Tibial artery (tissue), 4 donors: ENCODE measurements around the gene GAS6.

Experiments
- DNase-seq, 2 donors: peaks; one replicate each; pipeline ENCODE4 v3.0.0-alpha.2; 2019
- H3K27ac ChIP-seq, 2 donors: fragments of 200-600 bp; sonication (generic) in 1 of 2; 1 replicate in 1 of 2; 2 replicates in 1 of 2; pipeline ENCODE4 v1.5.1; 2018 to 2019; ENCODE audit warnings: mild to moderate bottlenecking in 1 of 2
- H3K27me3 ChIP-seq, 2 donors: fragments of 200-600 bp; sonication (generic) in 1 of 2; one replicate each; pipeline versions ENCODE4 v1.5.1 to v1.6.0; 2016 to 2019
- H3K36me3 ChIP-seq, 3 donors: fragments of 200-600 bp; sonication (generic) in 2 of 3; one replicate each; pipeline ENCODE4 v1.5.1; 2016 to 2019; ENCODE audit warnings: mild to moderate bottlenecking in 2 of 3
- H3K4me1 ChIP-seq, 4 donors: fragments of 200-600 bp; sonication (generic) in 2 of 4; 1 replicate in 3 of 4; 2 replicates in 1 of 4; pipeline ENCODE4 v1.5.1; 2016 to 2019
- H3K4me3 ChIP-seq, 2 donors: fragments of 200-600 bp; sonication (generic) in 1 of 2; 1 replicate in 1 of 2; 2 replicates in 1 of 2; pipeline ENCODE4 v1.5.1; 2018 to 2019; ENCODE audit warnings: mild to moderate bottlenecking in 2 of 2
- H3K9me3 ChIP-seq, 3 donors: fragments of 200-600 bp; sonication (generic) in 1 of 3; one replicate each; pipeline ENCODE4 v1.5.1; 2016 to 2019
- CTCF ChIP-seq, 2 experiments: fragments of 200-600 bp in 1 of 2; fragments of 450-650 bp in 1 of 2; IDR thresholded peaks; one replicate each; pipeline ENCODE4 v1.5.1; 2017 to 2019; ENCODE audit warnings: antibody characterized with exemption in 2 of 2, mild to moderate bottlenecking in 1 of 2, moderate library complexity in 1 of 2
- intact Hi-C: fragments of 100-400 bp; cut with DNase I; formaldehyde crosslinking; loops from one replicate; pipeline ENCODE4 v1.15.0; 2023; ENCODE audit warnings: low total_unique reads

GAS6 gene

GRCh38 chr13:113882716-113883115 lies 18.8 kb upstream of the GAS6 start:
- DNase-seq, result peak in 1 of 2 donors; percentile 68
- no peak overlapping the region for H3K4me3 ChIP-seq
- no peak for TF ChIP-seq CTCF (IDR thresholded peaks at IDR 0.05)
- peaks cover 0 to 51% (median 26%) of the 10 kb centered on the region in 4 donors for H3K4me1 ChIP-seq
- no peaks in the 10 kb centered on the region for H3K36me3 ChIP-seq
- H3K27me3 ChIP-seq, result no peaks in the 10 kb centered on the region
- intact Hi-C loops, result no loop called here
- peak overlapping the region; percentile 61 to 71 for H3K27ac ChIP-seq
- H3K9me3 ChIP-seq, result no peaks in the 10 kb centered on the region

- Histone ChIP-seq H3K27me3 (no peaks in the 10 kb centered on the region), H3K4me3 (no peak overlapping the region), H3K4me1 (peaks cover 0 to 46% (median 24%) of the 10 kb centered on the region in 4 donors), H3K27ac (peak overlapping the region; percentile 61 to 71), H3K36me3 (no peaks in the 10 kb centered on the region), H3K9me3 (no peaks in the 10 kb centered on the region)
- peak; percentile 74 to 88 for DNase-seq
- intact Hi-C loops, result no loop called here
- no peak for TF ChIP-seq CTCF (IDR thresholded peaks at IDR 0.05)
These were observed 18.4 kb upstream of the GAS6 start for GRCh38 chr13:113882267-113882630.

- no peak for TF ChIP-seq CTCF (IDR thresholded peaks at IDR 0.05)
- peak in 1 of 2 donors; percentile 68 for DNase-seq
- no peaks in the 10 kb centered on the region for H3K27me3 ChIP-seq
- H3K36me3 ChIP-seq, result no peaks in the 10 kb centered on the region
- no peaks in the 10 kb centered on the region for H3K9me3 ChIP-seq
- H3K4me1 ChIP-seq, result peaks cover 0 to 43% (median 24%) of the 10 kb centered on the region in 4 donors
- H3K27ac ChIP-seq, result peak overlapping the region; percentile 61 to 71
- intact Hi-C loops, result no loop called here
- no peak overlapping the region for H3K4me3 ChIP-seq
These were observed 17.9 kb upstream of the GAS6 start for GRCh38 chr13:113881614-113882266.

- intact Hi-C loops, result no loop called here
- peaks cover 0 to 43% (median 24%) of the 10 kb centered on the region in 4 donors for H3K4me1 ChIP-seq
- no peaks in the 10 kb centered on the region for H3K9me3 ChIP-seq
- no peak overlapping the region for H3K4me3 ChIP-seq
- TF ChIP-seq CTCF (IDR thresholded peaks at IDR 0.05), result no peak
- H3K36me3 ChIP-seq, result no peaks in the 10 kb centered on the region
- H3K27ac ChIP-seq, result peak overlapping the region; percentile 61 to 71
- peak in 1 of 2 donors; percentile 68 for DNase-seq
- H3K27me3 ChIP-seq, result no peaks in the 10 kb centered on the region
These were observed 17.1 kb upstream of the GAS6 start for GRCh38 chr13:113880651-113881611.

- Histone ChIP-seq H3K9me3 (no peaks in the 10 kb centered on the region), H3K4me1 (peaks cover 0 to 43% (median 24%) of the 10 kb centered on the region in 4 donors), H3K4me3 (no peak overlapping the region), H3K27me3 (no peaks in the 10 kb centered on the region), H3K27ac (no peak overlapping the region), H3K36me3 (no peaks in the 10 kb centered on the region)
- TF ChIP-seq CTCF (IDR thresholded peaks at IDR 0.05), result no peak
- intact Hi-C loops, result no loop called here
- DNase-seq, result peak in 1 of 2 donors; percentile 56
These were observed 15.9 kb upstream of the GAS6 start for GRCh38 chr13:113879494-113880360.
